ENCODE measurements around the gene PHF12. TPM values are rescaled to one million over a fixed set of nuclear protein-coding genes. Genes with fewer than 3 reads are reported as not detected.

Gene PHF12
- total RNA-seq, 6 donors from 2014 or later, result 38.8 to 103 (median 62.7) TPM

DNA sequence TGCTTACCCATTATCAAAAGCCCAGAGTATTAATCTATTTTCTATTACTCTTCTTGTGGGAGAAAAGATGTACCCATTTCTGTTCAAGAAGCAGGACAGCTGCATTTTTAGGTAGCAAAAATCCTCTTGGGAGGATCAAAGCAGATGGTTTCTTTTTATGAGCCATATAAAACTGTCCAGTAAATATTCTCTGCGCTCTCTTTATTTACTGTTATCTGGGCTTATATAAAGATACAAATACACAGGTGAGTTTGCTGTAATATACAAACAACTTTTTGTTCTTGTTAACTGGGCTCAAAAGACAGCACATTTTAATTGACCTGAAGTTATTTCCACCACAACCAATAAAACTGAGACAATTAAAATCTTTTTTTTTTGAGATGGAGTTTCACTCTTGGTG lies 10.1 kb downstream of the PHF12 start:
- no peaks in the 10 kb centered on the region for H3K27me3 ChIP-seq
- peaks cover 56 to 75% (median 65%) of the 10 kb centered on the region in 4 donors for H3K4me1 ChIP-seq
- TF ChIP-seq CTCF (IDR thresholded peaks at IDR 0.05) (no peak), POLR2AphosphoS5 (IDR thresholded peaks at IDR 0.05) (no peak), EP300 (IDR thresholded peaks at IDR 0.05) (no peak), POLR2A (IDR thresholded peaks at IDR 0.05) (no peak)
- H3K4me3 ChIP-seq, result no peak overlapping the region
- WGBS, 2 donors, result 80 to 92% methylated on average over 1 of the region's 1 CpG
- ATAC-seq (ENCODE audit: low FRiP score in 2 of 2), result no peak
- H3K36me3 ChIP-seq, result peaks cover 0 to 9% (median 0%) of the 10 kb centered on the region in 4 donors
- H3K9me3 ChIP-seq, result no peaks in the 10 kb centered on the region
- no peak for DNase-seq
- H3K27ac ChIP-seq, result no peak overlapping the region

DNA sequence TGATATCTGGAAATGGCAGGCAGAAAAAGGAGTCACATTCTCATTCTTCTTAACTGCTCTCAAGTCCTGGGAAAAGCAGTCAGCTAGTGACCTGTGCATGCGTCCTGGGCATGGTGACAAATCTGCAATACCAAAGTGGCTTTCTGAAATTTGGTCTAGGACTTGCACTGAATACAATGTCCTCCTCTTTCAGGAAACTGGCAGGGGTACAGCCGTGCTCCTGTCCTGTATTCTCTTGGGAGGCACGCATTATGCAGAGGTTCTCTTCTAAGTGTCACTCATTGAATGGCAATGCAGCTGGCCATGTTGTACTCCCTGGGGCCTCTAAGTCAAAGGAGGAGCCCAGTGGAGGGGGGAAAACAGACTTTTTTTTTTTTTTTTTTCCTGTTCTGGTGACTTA lies 10.6 kb downstream of the PHF12 start:
- Histone ChIP-seq H3K4me3 (no peak overlapping the region), H3K4me1 (peaks cover 56 to 75% (median 65%) of the 10 kb centered on the region in 4 donors), H3K27ac (peak overlapping the region in 2 of 4 donors; percentile 27 to 50), H3K27me3 (no peaks in the 10 kb centered on the region), H3K9me3 (no peaks in the 10 kb centered on the region), H3K36me3 (peaks cover 0 to 9% (median 0%) of the 10 kb centered on the region in 4 donors)
- DNase-seq, result peak in 1 of 2 donors; percentile 58
- TF ChIP-seq CTCF (IDR thresholded peaks at IDR 0.05) (no peak), POLR2A (IDR thresholded peaks at IDR 0.05) (no peak)
- no peak for ATAC-seq (ENCODE audit: low FRiP score in 2 of 2)
- 42 to 52% methylated on average over 3 of the region's 3 CpGs for WGBS, 2 donors

DNA sequence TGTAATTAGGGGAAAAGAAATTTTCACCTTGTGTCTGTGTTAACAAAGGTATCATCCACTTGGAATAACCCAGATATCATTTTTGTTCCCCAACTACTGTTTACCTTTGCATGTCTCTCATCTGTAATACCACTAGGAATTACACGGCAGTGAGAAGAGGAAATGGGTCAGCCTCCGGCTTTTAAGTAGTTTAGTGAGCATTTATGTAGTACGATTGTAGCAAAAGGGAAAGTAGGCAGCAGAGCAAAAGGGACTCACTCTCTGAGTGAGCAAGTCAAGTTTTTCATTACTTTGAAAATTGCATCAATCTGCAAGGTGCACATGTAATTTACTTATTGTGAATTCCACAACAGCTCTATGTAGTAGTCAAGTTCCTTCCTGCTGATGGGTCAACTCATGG lies 11.2 kb downstream of the PHF12 start:
- H3K27ac ChIP-seq, result peak overlapping the region in 2 of 4 donors; percentile 27 to 50
- no peaks in the 10 kb centered on the region for H3K27me3 ChIP-seq
- DNase-seq (no peak), ATAC-seq (ENCODE audit: low FRiP score in 2 of 2) (no peak)
- H3K36me3 ChIP-seq, result peaks cover 0 to 9% (median 0%) of the 10 kb centered on the region in 4 donors
- WGBS, 2 donors, result 24 to 46% methylated on average over 3 of the region's 3 CpGs
- no peaks in the 10 kb centered on the region for H3K9me3 ChIP-seq
- peaks cover 55 to 75% (median 64%) of the 10 kb centered on the region in 4 donors for H3K4me1 ChIP-seq
- TF ChIP-seq POLR2AphosphoS5 (IDR thresholded peaks at IDR 0.05) (no peak), EP300 (IDR thresholded peaks at IDR 0.05) (no peak), CTCF (IDR thresholded peaks at IDR 0.05) (no peak), POLR2A (IDR thresholded peaks at IDR 0.05) (no peak)
- H3K4me3 ChIP-seq, result no peak overlapping the region

GRCh38 chr17:28938552-28938951 lies 12.8 kb downstream of the PHF12 start:
- Histone ChIP-seq H3K27me3 (no peaks in the 10 kb centered on the region), H3K4me1 (peaks cover 52 to 65% (median 61%) of the 10 kb centered on the region in 4 donors), H3K36me3 (peaks cover 0 to 7% (median 1%) of the 10 kb centered on the region in 4 donors), H3K4me3 (no peak overlapping the region), H3K27ac (peak overlapping the region; percentile 46 to 72 (median 60)), H3K9me3 (no peaks in the 10 kb centered on the region)
- ATAC-seq (ENCODE audit: low FRiP score in 2 of 2), result no peak
- TF ChIP-seq CTCF (IDR thresholded peaks at IDR 0.05), result no peak
- TF ChIP-seq POLR2AphosphoS5 (IDR thresholded peaks at IDR 0.05), result no peak
- DNase-seq, result no peak

- Histone ChIP-seq H3K4me1 (peaks cover 52 to 65% (median 61%) of the 10 kb centered on the region in 4 donors), H3K27ac (peak overlapping the region; percentile 46 to 72 (median 60)), H3K36me3 (peaks cover 0 to 2% (median 0%) of the 10 kb centered on the region in 4 donors), H3K4me3 (no peak overlapping the region), H3K27me3 (no peaks in the 10 kb centered on the region), H3K9me3 (no peaks in the 10 kb centered on the region)
- ATAC-seq (ENCODE audit: low FRiP score in 2 of 2) (peak; percentile 58 to 77), DNase-seq (peak in 1 of 2 donors; percentile 66)
- TF ChIP-seq POLR2A (IDR thresholded peaks at IDR 0.05) (peak in 2 of 4 donors; percentile 7 to 25), EP300 (IDR thresholded peaks at IDR 0.05) (no peak)
- 39 to 57% methylated on average over 5 of the region's 5 CpGs for WGBS, 2 donors
Observed at GRCh38 chr17:28937044-28937729, 14.1 kb downstream of the PHF12 start.

Data from upper lobe of left lung (tissue), 6 donors.